ENCODE data around the gene IL6R. TPM values are rescaled to one million over a fixed set of nuclear protein-coding genes. Genes with fewer than 3 reads are reported as not detected.
"Not testable (repeated sequence)": the region's sequence is repeated elsewhere in the genome, so short reads cannot be mapped to it uniquely, and the experiment has no call there.

Gene IL6R
- total RNA-seq, 1 donor from 2014 or later: 2.2 TPM

DNA sequence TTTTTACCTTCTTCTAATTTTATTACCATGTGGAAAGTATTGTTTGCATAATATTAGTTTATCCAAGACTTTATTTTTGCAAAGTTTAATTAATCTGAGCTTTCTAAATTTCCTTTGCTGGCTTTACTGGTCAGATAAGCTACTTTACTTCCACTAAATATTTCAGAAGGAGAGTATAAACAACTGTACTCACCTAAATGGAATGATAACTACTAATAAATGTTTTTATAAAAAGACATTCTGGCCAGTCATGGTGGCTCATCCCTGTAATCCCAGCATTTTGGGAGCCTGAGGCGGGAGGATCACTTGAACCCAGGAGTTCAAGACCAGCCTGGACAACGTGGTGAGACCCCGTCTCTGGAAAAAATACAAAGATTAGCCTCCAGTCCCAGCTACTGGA lies 43.8 kb upstream of the IL6R start:
- no peaks in the 10 kb centered on the region for H3K27me3 ChIP-seq (ENCODE audit: insufficient read depth, low read length)
- peaks cover 17% of the 10 kb centered on the region for H3K27me3 Mint-ChIP-seq (ENCODE audit: low read depth, unreplicated experiment)
- no peak overlapping the region for H3K9ac ChIP-seq (ENCODE audit: low read length)
- DNase-seq (ENCODE audit: low read depth) (no peak), FAIRE-seq (no peak)
- H2AFZ ChIP-seq (ENCODE audit: low read depth, low read length): no peak overlapping the region
- H3K9me3 Mint-ChIP-seq (ENCODE audit: unreplicated experiment): no peaks in the 10 kb centered on the region
- H3K4me1 ChIP-seq (ENCODE audit: insufficient read depth, low read length): no peaks in the 10 kb centered on the region
- no peak overlapping the region for H3K4me3 ChIP-seq (ENCODE audit: insufficient read depth, low read depth, low read length)
- no peaks in the 10 kb centered on the region for H3K4me1 Mint-ChIP-seq (ENCODE audit: low read depth, unreplicated experiment)
- H3K79me2 ChIP-seq (ENCODE audit: insufficient read depth, low read length): no peaks in the 10 kb centered on the region
- H3K36me3 Mint-ChIP-seq (ENCODE audit: low read depth, unreplicated experiment): no peaks in the 10 kb centered on the region
- no peaks in the 10 kb centered on the region for H3K36me3 ChIP-seq (ENCODE audit: insufficient read depth, low read length)
- H3K4me3 Mint-ChIP-seq (ENCODE audit: unreplicated experiment): no peak overlapping the region
- H4K20me1 ChIP-seq (ENCODE audit: insufficient read depth, low read length): no peaks in the 10 kb centered on the region
- TF ChIP-seq EZH2 (IDR thresholded peaks at IDR 0.05; ENCODE audit: insufficient read depth, low read length): no peak
- TF ChIP-seq CTCF (IDR thresholded peaks at IDR 0.05; ENCODE audit: insufficient read depth, low read depth, low read length): no peak
- no peak overlapping the region for H3K27ac Mint-ChIP-seq (ENCODE audit: unreplicated experiment)
- H3K4me2 ChIP-seq (ENCODE audit: low read length): no peak overlapping the region
- no peaks in the 10 kb centered on the region for H3K9me3 ChIP-seq (ENCODE audit: insufficient read depth, low read depth, low read length)
- H3K27ac ChIP-seq (ENCODE audit: low read depth, low read length): no peak overlapping the region

DNA sequence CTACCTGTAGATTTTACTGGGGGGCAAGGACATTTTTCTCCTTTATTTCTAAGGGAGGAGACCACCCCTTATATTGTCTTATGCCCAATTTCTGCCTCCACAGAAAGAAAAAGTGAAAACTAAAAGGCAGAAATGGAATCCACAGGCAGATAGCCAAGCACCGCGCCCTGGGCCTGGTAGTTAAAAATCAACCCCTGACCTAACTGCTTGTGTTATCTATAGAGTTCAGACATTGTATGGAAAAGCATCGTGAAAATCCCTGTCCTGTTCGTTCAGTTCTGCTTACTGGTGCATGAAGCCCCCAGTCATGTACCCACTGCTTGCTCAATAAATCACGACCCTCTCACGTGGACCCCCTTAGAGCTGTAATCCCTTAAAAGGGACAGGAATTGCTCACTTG lies 33.7 kb upstream of the IL6R start:
- no peaks in the 10 kb centered on the region for H3K36me3 ChIP-seq (ENCODE audit: insufficient read depth, low read length)
- no peak overlapping the region for H2AFZ ChIP-seq (ENCODE audit: low read depth, low read length)
- H3K9me3 Mint-ChIP-seq (ENCODE audit: unreplicated experiment): no peaks in the 10 kb centered on the region
- no peak overlapping the region for H3K4me3 ChIP-seq (ENCODE audit: insufficient read depth, low read depth, low read length)
- H3K4me2 ChIP-seq (ENCODE audit: low read length): no peak overlapping the region
- H3K27ac ChIP-seq (ENCODE audit: low read depth, low read length): no peak overlapping the region
- no peaks in the 10 kb centered on the region for H3K27me3 ChIP-seq (ENCODE audit: insufficient read depth, low read length)
- DNase-seq (ENCODE audit: low read depth) (no peak), FAIRE-seq (no peak)
- H4K20me1 ChIP-seq (ENCODE audit: insufficient read depth, low read length): no peaks in the 10 kb centered on the region
- no peak overlapping the region for H3K4me3 Mint-ChIP-seq (ENCODE audit: unreplicated experiment)
- no peak for TF ChIP-seq EZH2 (IDR thresholded peaks at IDR 0.05; ENCODE audit: insufficient read depth, low read length)
- no peak for TF ChIP-seq CTCF (IDR thresholded peaks at IDR 0.05; ENCODE audit: insufficient read depth, low read depth, low read length)
- H3K79me2 ChIP-seq (ENCODE audit: insufficient read depth, low read length): no peaks in the 10 kb centered on the region
- no peaks in the 10 kb centered on the region for H3K4me1 ChIP-seq (ENCODE audit: insufficient read depth, low read length)
- H3K4me1 Mint-ChIP-seq (ENCODE audit: low read depth, unreplicated experiment): no peaks in the 10 kb centered on the region
- H3K9ac ChIP-seq (ENCODE audit: low read length): no peak overlapping the region
- H3K27me3 Mint-ChIP-seq (ENCODE audit: low read depth, unreplicated experiment): no peaks in the 10 kb centered on the region
- no peaks in the 10 kb centered on the region for H3K9me3 ChIP-seq (ENCODE audit: insufficient read depth, low read depth, low read length)
- H3K27ac Mint-ChIP-seq (ENCODE audit: unreplicated experiment): no peak overlapping the region
- no peaks in the 10 kb centered on the region for H3K36me3 Mint-ChIP-seq (ENCODE audit: low read depth, unreplicated experiment)

DNA sequence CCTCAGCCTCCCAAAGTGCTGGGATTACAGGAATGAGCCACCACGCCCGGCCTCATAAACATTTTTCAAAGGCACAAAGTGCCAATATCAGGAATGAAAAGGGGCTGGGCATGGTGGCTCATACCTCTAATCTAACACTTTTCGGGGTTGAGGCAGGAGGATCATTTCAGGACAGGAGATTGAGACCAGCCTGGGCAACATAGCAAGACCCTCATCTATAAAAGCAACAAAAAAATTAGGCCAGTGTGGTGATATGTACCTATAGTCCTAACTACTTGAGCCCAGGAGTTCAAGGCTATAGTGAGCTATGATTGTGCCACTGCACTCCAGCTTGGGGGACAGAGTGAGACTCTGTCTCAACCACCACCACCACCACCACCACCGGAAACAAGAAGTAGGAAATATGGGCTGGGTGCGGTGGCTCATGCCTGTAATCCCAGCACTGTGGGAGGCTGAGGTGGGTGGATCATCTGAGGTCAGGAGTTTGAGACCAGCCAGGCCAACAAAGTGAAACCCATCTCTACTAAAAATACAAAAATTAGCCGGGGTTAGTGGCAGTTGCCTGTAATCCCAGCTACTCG lies 31.3 kb upstream of the IL6R start:
- not testable (repeated sequence) for H4K20me1 ChIP-seq (ENCODE audit: insufficient read depth, low read length); DNase-seq (ENCODE audit: low read depth); H3K27ac ChIP-seq (ENCODE audit: low read depth, low read length); H3K9ac ChIP-seq (ENCODE audit: low read length); H3K36me3 Mint-ChIP-seq (ENCODE audit: low read depth, unreplicated experiment); H2AFZ ChIP-seq (ENCODE audit: low read depth, low read length); H3K4me2 ChIP-seq (ENCODE audit: low read length); H3K4me3 ChIP-seq (ENCODE audit: insufficient read depth, low read depth, low read length); H3K27me3 ChIP-seq (ENCODE audit: insufficient read depth, low read length); H3K9me3 ChIP-seq (ENCODE audit: insufficient read depth, low read depth, low read length); H3K4me1 ChIP-seq (ENCODE audit: insufficient read depth, low read length); H3K27ac Mint-ChIP-seq (ENCODE audit: unreplicated experiment); H3K36me3 ChIP-seq (ENCODE audit: insufficient read depth, low read length); H3K9me3 Mint-ChIP-seq (ENCODE audit: unreplicated experiment); H3K4me1 Mint-ChIP-seq (ENCODE audit: low read depth, unreplicated experiment); H3K4me3 Mint-ChIP-seq (ENCODE audit: unreplicated experiment); FAIRE-seq; H3K27me3 Mint-ChIP-seq (ENCODE audit: low read depth, unreplicated experiment); H3K79me2 ChIP-seq (ENCODE audit: insufficient read depth, low read length)

Data from astrocyte (in vitro differentiated cells and primary cell).